ENCODE results near the gene WFIKKN2. TPM values are rescaled to one million over a fixed set of nuclear protein-coding genes. Genes with fewer than 3 reads are reported as not detected.

WFIKKN2 gene
- total and polyA plus RNA-seq, 2 of the 8 experiments (the other 6 are each of a cell fraction or from before 2014, with no cell fraction given), result 0.07 to 0.30 TPM

- TF ChIP-seq, protein P1, sequence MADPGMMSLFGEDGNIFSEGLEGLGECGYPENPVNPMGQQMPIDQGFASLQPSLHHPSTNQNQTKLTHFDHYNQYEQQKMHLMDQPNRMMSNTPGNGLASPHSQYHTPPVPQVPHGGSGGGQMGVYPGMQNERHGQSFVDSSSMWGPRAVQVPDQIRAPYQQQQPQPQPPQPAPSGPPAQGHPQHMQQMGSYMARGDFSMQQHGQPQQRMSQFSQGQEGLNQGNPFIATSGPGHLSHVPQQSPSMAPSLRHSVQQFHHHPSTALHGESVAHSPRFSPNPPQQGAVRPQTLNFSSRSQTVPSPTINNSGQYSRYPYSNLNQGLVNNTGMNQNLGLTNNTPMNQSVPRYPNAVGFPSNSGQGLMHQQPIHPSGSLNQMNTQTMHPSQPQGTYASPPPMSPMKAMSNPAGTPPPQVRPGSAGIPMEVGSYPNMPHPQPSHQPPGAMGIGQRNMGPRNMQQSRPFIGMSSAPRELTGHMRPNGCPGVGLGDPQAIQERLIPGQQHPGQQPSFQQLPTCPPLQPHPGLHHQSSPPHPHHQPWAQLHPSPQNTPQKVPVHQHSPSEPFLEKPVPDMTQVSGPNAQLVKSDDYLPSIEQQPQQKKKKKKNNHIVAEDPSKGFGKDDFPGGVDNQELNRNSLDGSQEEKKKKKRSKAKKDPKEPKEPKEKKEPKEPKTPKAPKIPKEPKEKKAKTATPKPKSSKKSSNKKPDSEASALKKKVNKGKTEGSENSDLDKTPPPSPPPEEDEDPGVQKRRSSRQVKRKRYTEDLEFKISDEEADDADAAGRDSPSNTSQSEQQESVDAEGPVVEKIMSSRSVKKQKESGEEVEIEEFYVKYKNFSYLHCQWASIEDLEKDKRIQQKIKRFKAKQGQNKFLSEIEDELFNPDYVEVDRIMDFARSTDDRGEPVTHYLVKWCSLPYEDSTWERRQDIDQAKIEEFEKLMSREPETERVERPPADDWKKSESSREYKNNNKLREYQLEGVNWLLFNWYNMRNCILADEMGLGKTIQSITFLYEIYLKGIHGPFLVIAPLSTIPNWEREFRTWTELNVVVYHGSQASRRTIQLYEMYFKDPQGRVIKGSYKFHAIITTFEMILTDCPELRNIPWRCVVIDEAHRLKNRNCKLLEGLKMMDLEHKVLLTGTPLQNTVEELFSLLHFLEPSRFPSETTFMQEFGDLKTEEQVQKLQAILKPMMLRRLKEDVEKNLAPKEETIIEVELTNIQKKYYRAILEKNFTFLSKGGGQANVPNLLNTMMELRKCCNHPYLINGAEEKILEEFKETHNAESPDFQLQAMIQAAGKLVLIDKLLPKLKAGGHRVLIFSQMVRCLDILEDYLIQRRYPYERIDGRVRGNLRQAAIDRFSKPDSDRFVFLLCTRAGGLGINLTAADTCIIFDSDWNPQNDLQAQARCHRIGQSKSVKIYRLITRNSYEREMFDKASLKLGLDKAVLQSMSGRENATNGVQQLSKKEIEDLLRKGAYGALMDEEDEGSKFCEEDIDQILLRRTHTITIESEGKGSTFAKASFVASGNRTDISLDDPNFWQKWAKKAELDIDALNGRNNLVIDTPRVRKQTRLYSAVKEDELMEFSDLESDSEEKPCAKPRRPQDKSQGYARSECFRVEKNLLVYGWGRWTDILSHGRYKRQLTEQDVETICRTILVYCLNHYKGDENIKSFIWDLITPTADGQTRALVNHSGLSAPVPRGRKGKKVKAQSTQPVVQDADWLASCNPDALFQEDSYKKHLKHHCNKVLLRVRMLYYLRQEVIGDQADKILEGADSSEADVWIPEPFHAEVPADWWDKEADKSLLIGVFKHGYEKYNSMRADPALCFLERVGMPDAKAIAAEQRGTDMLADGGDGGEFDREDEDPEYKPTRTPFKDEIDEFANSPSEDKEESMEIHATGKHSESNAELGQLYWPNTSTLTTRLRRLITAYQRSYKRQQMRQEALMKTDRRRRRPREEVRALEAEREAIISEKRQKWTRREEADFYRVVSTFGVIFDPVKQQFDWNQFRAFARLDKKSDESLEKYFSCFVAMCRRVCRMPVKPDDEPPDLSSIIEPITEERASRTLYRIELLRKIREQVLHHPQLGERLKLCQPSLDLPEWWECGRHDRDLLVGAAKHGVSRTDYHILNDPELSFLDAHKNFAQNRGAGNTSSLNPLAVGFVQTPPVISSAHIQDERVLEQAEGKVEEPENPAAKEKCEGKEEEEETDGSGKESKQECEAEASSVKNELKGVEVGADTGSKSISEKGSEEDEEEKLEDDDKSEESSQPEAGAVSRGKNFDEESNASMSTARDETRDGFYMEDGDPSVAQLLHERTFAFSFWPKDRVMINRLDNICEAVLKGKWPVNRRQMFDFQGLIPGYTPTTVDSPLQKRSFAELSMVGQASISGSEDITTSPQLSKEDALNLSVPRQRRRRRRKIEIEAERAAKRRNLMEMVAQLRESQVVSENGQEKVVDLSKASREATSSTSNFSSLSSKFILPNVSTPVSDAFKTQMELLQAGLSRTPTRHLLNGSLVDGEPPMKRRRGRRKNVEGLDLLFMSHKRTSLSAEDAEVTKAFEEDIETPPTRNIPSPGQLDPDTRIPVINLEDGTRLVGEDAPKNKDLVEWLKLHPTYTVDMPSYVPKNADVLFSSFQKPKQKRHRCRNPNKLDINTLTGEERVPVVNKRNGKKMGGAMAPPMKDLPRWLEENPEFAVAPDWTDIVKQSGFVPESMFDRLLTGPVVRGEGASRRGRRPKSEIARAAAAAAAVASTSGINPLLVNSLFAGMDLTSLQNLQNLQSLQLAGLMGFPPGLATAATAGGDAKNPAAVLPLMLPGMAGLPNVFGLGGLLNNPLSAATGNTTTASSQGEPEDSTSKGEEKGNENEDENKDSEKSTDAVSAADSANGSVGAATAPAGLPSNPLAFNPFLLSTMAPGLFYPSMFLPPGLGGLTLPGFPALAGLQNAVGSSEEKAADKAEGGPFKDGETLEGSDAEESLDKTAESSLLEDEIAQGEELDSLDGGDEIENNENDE (IDR thresholded peaks at IDR 0.05; ENCODE audit: insufficient replicate concordance, low read length), result no peak
- TF ChIP-seq MAFK (IDR thresholded peaks at IDR 0.05; ENCODE audit: low read depth, low read length), result no peak
These were observed 7.9 kb downstream of the WFIKKN2 start (continued) for GRCh38 chr17:50843150-50843905.

Measured in H1 (cell line).